Fibroblast of lung (primary cell): ENCODE data around the gene GNG7.

Experiments
- EZH2 ChIP-seq: IDR thresholded peaks from 2 replicates; pipeline ENCODE4 v1.5.1; 2012; ENCODE audit warnings: low read length, control low read depth, mild to moderate bottlenecking; ENCODE audit errors: missing control alignments
- TF ChIP-seq, protein P1 (sequence below), 2 donors: IDR thresholded peaks in 1 of 2; conservative IDR thresholded peaks in 1 of 2; 1 replicate in 1 of 2; 2 replicates in 1 of 2; pipeline ENCODE4 v1.5.1; 2011 to 2012; ENCODE audit warnings: low read length in 2 of 2, control low read depth in 1 of 2, inconsistent platforms in 1 of 2, low read depth in 1 of 2, mild to moderate bottlenecking in 1 of 2

DNA sequence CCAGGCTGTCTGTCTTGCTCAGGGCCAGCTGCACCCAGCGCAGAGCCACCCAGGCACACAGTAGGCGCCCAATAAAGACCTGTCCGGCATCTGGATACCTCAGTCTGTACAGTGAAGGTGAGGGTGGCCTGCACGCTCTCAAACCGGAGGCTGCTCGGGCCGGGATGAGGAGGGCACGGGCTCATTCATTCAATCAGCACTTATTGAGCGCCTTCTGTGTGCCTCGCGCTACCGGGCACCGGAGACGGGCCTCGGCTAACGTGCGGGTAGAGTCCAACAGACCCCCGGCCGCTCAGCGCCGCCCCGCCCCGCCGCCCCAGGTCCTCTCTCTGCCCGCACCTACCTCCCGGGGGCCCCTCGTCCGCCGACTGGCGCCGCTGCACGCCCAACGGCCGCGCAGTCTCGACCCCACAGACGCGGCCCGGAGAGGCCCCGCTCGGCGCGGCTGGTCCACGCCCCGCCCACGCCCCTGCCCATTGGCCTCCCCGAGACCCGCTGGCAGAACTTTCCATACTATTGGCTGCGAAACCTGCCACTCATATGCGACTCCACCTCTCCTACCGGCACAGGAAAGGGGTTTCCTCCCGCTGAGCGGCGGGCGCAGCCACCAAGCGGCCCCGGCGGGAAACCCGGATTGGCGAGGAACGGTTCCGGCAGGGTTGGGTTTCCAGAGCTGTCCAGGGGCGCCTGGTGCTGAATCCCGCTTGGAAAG lies 37.3 kb upstream of the GNG7 start, which contains the start of gene SLC39A3:
- TF ChIP-seq, protein P1, sequence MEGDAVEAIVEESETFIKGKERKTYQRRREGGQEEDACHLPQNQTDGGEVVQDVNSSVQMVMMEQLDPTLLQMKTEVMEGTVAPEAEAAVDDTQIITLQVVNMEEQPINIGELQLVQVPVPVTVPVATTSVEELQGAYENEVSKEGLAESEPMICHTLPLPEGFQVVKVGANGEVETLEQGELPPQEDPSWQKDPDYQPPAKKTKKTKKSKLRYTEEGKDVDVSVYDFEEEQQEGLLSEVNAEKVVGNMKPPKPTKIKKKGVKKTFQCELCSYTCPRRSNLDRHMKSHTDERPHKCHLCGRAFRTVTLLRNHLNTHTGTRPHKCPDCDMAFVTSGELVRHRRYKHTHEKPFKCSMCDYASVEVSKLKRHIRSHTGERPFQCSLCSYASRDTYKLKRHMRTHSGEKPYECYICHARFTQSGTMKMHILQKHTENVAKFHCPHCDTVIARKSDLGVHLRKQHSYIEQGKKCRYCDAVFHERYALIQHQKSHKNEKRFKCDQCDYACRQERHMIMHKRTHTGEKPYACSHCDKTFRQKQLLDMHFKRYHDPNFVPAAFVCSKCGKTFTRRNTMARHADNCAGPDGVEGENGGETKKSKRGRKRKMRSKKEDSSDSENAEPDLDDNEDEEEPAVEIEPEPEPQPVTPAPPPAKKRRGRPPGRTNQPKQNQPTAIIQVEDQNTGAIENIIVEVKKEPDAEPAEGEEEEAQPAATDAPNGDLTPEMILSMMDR (conservative IDR thresholded peaks at IDR 0.05 in 1 of 2, IDR thresholded peaks at IDR 0.05 in 1 of 2; ENCODE audit: low read depth in 1 of 2, low read length in 2 of 2), result peak; percentile 27 to 29
- TF ChIP-seq EZH2, result no peak
